ENCODE measurements around the gene VSTM2L. TPM values are rescaled to one million over a fixed set of nuclear protein-coding genes. Genes with fewer than 3 reads are reported as not detected.

Gene VSTM2L, protein sequence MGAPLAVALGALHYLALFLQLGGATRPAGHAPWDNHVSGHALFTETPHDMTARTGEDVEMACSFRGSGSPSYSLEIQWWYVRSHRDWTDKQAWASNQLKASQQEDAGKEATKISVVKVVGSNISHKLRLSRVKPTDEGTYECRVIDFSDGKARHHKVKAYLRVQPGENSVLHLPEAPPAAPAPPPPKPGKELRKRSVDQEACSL
- 1.4 and 1.8 TPM in 2 replicates for total RNA-seq

DNA sequence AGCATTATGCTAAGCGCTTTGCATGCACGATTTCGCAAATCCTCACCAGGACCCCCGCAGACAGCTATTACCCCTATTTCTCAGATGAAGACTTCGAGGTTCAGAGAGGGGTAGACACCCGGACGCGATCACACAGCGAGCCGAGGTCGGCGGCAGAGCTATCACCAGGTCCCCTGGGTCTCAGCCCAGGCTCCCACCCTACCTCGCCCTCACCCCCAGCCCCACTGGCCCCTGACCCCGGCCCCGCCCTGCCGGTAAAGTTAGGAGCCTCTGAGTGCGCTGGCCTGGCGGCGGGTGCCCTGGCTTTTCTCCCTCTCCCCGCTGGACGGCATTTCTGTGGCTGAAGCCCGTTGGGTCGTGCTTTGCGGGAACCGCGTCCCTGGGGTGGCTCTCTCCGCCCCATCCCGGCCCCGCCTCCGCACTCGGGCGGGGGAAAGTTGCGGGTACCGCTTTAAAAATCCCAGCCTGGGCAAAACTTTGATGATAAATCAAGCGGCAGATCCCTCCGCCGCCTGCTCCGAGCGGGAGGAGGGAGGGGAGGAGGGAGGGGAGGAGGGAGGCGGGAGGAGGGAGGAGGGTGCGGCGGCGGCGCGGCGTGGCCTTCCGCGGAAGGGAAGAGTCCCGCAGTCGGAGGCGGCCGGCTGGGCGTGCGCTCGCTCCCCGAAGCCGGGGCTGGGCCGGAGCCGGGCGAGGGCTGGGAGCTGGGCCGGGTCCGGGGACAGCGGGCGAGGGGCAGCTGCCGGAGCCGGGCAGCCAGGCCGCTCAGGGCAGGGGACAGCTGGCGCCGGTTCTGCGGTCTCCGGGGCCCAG is at the start of gene VSTM2L:
TSS of gene VSTM2L (plus strand) at position 624 of the 810 bp plus-strand sequence. CDS start 224 bp downstream, outside the sequence.

Other genes starting within 250 kb of the VSTM2L start
- 24.1 and 31.5 TPM in 2 replicates for gene CTNNBL1, start 209.1 kb upstream of the VSTM2L start, total RNA-seq
- 15.4 and 23.1 TPM in 2 replicates for gene TTI1, start 130.3 kb downstream of the VSTM2L start, total RNA-seq
- 29.1 and 29.4 TPM in 2 replicates for gene RPRD1B, start 130.6 kb downstream of the VSTM2L start, total RNA-seq